GM23338 (cell line): ENCODE measurements around the gene BTRC. TPM values are rescaled to one million over a fixed set of nuclear protein-coding genes. Genes with fewer than 3 reads are reported as not detected.

Experiments used
- ATAC-seq: fragments of 200-7000 bp; cut with Tn5 transposase; 3 replicates; pipeline ENCODE4 v1.9.1; 2020
- DNase-seq: peaks from one replicate; pipeline ENCODE4 v3.0.0-alpha.2; 2015; ENCODE audit warnings: low spot score
- H2AFZ ChIP-seq: fragments of 200-600 bp; sonication (generic); 2 replicates; pipeline ENCODE4 v1.8.0; 2016; ENCODE audit warnings: antibody characterized with exemption, mild to moderate bottlenecking, moderate library complexity
- H3F3A ChIP-seq: fragments of 200-600 bp; sonication (generic); replicated peaks from 2 replicates; pipeline ENCODE4 v1.8.0; 2017; ENCODE audit warnings: antibody characterized with exemption, mixed run types, low read depth
- H3K27ac ChIP-seq: fragments of 200-600 bp; sonication (generic); 2 replicates; pipeline ENCODE4 v1.6.1; 2016; ENCODE audit warnings: low read depth
- H3K27me3 ChIP-seq: fragments of 200-600 bp; sonication (generic); 2 replicates; pipeline ENCODE4 v1.8.0; 2016; ENCODE audit warnings: mild to moderate bottlenecking, mixed run types, moderate library complexity; ENCODE audit not compliant: insufficient read depth
- H3K36me3 ChIP-seq: fragments of 200-600 bp; sonication (generic); 2 replicates; pipeline ENCODE4 v1.8.0; 2016; ENCODE audit warnings: mild to moderate bottlenecking; ENCODE audit not compliant: insufficient read depth
- H3K4me1 ChIP-seq: fragments of 200-600 bp; sonication (generic); 2 replicates; pipeline ENCODE4 v1.8.0; 2016; ENCODE audit warnings: mild to moderate bottlenecking, moderate library complexity; ENCODE audit not compliant: insufficient read depth
- H3K4me2 ChIP-seq: fragments of 200-600 bp; sonication (generic); 2 replicates; pipeline ENCODE4 v1.7.1; 2017; ENCODE audit warnings: mixed run types
- H3K4me3 ChIP-seq: fragments of 200-600 bp; sonication (generic); 2 replicates; pipeline ENCODE4 v1.6.1; 2016; ENCODE audit warnings: mixed run types
- H3K79me2 ChIP-seq: fragments of 200-600 bp; sonication (generic); replicated peaks from 2 replicates; pipeline ENCODE4 v1.8.0; 2017; ENCODE audit warnings: mild to moderate bottlenecking; ENCODE audit not compliant: insufficient read depth
- H3K9me2 ChIP-seq: fragments of 200-600 bp; sonication (generic); 2 replicates; pipeline ENCODE4 v1.8.0; 2017; ENCODE audit not compliant: insufficient read depth
- H4K20me1 ChIP-seq: fragments of 200-600 bp; sonication (generic); replicated peaks from 2 replicates; pipeline ENCODE4 v1.8.0; 2017; ENCODE audit warnings: mild to moderate bottlenecking; ENCODE audit not compliant: insufficient read depth
- H3K27ac Mint-ChIP-seq: 2 replicates; pipeline ENCODE4 v1.8.0; 2020; ENCODE audit warnings: inconsistent platforms, mild to moderate bottlenecking, moderate library complexity, mixed read lengths
- H3K27me3 Mint-ChIP-seq: 3 replicates; pipeline ENCODE4 v1.8.0; 2022; ENCODE audit warnings: low read depth, mild to moderate bottlenecking, moderate library complexity, mixed read lengths, inconsistent platforms; ENCODE audit not compliant: insufficient read depth, poor library complexity
- H3K36me3 Mint-ChIP-seq: 3 replicates; pipeline ENCODE4 v1.8.0; 2021; ENCODE audit warnings: low read depth, mild to moderate bottlenecking, inconsistent platforms, moderate library complexity, mixed read lengths
- H3K4me1 Mint-ChIP-seq: 3 replicates; pipeline ENCODE4 v1.8.0; 2020; ENCODE audit warnings: mild to moderate bottlenecking, inconsistent platforms, mixed read lengths
- H3K4me3 Mint-ChIP-seq: 3 replicates; pipeline ENCODE4 v1.8.0; 2021; ENCODE audit warnings: moderate library complexity, mild to moderate bottlenecking, inconsistent platforms, mixed read lengths
- H3K9me3 Mint-ChIP-seq: 3 replicates; pipeline ENCODE4 v1.8.0; 2020; ENCODE audit warnings: moderate library complexity, mild to moderate bottlenecking, inconsistent platforms, mixed read lengths
- ETS1 ChIP-seq: IDR thresholded peaks from 2 replicates; pipeline ENCODE4 v1.6.1; 2016; ENCODE audit warnings: antibody characterized with exemption
- EZH2 ChIP-seq: fragments of 200-600 bp; sonication (generic); IDR thresholded peaks from one replicate; pipeline ENCODE4 v1.8.0; 2017; ENCODE audit warnings: antibody characterized with exemption, mild to moderate bottlenecking, low read depth; ENCODE audit not compliant: unreplicated experiment
- EZH2phosphoT487 ChIP-seq: fragments of 200-600 bp; sonication (generic); IDR thresholded peaks from one replicate; pipeline ENCODE4 v1.8.1; 2018; ENCODE audit warnings: antibody characterized with exemption; ENCODE audit not compliant: unreplicated experiment
- JUNB ChIP-seq: IDR thresholded peaks from one replicate; pipeline ENCODE4 v1.6.1; 2016; ENCODE audit warnings: antibody characterized with exemption; ENCODE audit not compliant: unreplicated experiment
- NANOG ChIP-seq: IDR thresholded peaks from 2 replicates; pipeline ENCODE4 v1.6.1; 2016; ENCODE audit warnings: antibody characterized with exemption, borderline replicate concordance
- STAT1 ChIP-seq: IDR thresholded peaks from one replicate; pipeline ENCODE4 v1.6.1; 2016; ENCODE audit warnings: antibody characterized with exemption; ENCODE audit not compliant: unreplicated experiment
- ZNF114 ChIP-seq: fragments of 250-450 bp; sonication (Bioruptor Pico); IDR thresholded peaks from 2 replicates; pipeline ENCODE4 v1.5.0; 2020; ENCODE audit warnings: mild to moderate bottlenecking, moderate library complexity
- ZNF331 ChIP-seq: fragments of 250-450 bp; sonication (Bioruptor Pico); IDR thresholded peaks from 2 replicates; pipeline ENCODE4 v1.5.0; 2020; ENCODE audit warnings: low read depth, mild to moderate bottlenecking, moderate library complexity
- ZNF462 ChIP-seq: fragments of 250-450 bp; sonication (Bioruptor Pico); IDR thresholded peaks from 2 replicates; pipeline ENCODE4 v1.5.0; 2020; ENCODE audit warnings: mild to moderate bottlenecking, moderate library complexity
- polyA plus RNA-seq: library from polyadenylated mRNA; unstranded; fragments of >200 nt; fragmentation: Nextera tagmentation; extraction: Ambion mirVana; gene quantifications from 2 replicates; pipeline ENCODE4 v1.2.1, GENCODE V29; 2016
- total RNA-seq: library from RNA; depleted of rRNA; stranded (reverse); fragments of >200 nt; shearing (Covaris generic); gene quantifications from 2 replicates; pipeline ENCODE4 v1.2.3, GENCODE V29; 2014
- TF ChIP-seq, protein P1 (sequence below), 2 experiments: fragments of 200-600 bp in 1 of 2; sonication (generic) in 1 of 2; conservative IDR thresholded peaks; 2 replicates each; pipeline versions ENCODE4 v1.5.1 to v1.6.1; 2016 to 2017; ENCODE audit warnings: antibody characterized with exemption in 2 of 2, low read depth in 2 of 2, mild to moderate bottlenecking in 2 of 2, moderate library complexity in 1 of 2

BTRC gene
- total and polyA plus RNA-seq, 2 experiments from 2014 or later = 10.0 to 17.5 TPM

DNA sequence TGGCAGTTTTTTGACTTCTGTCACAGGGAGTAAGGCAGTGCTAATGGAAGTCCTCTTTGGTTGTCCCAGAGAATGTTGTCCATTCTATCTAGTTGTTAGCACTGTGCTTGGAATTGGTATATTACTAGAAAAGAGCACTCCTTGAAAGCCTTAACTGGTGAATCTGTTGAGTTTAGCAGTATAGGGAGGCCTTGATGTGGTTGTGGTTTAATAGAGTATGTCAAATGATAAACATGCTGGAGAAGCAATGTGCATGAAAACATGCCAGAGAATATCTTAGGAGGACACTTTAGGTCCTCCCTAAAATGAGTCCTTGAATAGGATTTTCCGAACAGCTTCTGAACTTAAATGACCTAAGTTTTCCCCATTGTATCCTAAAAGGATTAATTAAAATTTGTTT is 98.6 kb downstream of the BTRC start:
- DNase-seq (no peak), ATAC-seq (no peak)
- TF ChIP-seq EZH2phosphoT487 = no peak
- no peak for TF ChIP-seq NANOG
- TF ChIP-seq STAT1 = no peak
- no peak for TF ChIP-seq ZNF331 (CRISPR knock-in tag)
- TF ChIP-seq ZNF114 (CRISPR knock-in tag) = no peak
- TF ChIP-seq, protein P1, sequence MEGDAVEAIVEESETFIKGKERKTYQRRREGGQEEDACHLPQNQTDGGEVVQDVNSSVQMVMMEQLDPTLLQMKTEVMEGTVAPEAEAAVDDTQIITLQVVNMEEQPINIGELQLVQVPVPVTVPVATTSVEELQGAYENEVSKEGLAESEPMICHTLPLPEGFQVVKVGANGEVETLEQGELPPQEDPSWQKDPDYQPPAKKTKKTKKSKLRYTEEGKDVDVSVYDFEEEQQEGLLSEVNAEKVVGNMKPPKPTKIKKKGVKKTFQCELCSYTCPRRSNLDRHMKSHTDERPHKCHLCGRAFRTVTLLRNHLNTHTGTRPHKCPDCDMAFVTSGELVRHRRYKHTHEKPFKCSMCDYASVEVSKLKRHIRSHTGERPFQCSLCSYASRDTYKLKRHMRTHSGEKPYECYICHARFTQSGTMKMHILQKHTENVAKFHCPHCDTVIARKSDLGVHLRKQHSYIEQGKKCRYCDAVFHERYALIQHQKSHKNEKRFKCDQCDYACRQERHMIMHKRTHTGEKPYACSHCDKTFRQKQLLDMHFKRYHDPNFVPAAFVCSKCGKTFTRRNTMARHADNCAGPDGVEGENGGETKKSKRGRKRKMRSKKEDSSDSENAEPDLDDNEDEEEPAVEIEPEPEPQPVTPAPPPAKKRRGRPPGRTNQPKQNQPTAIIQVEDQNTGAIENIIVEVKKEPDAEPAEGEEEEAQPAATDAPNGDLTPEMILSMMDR (conservative IDR thresholded peaks at IDR 0.05; ENCODE audit: low read depth in 2 of 2) = no peak
- TF ChIP-seq ZNF462 (CRISPR knock-in tag) = no peak
- TF ChIP-seq EZH2 = no peak
- TF ChIP-seq ETS1 = no peak
- TF ChIP-seq JUNB = no peak
- no peaks in the 10 kb centered on the region for H3K4me1 ChIP-seq
- H3K4me2 ChIP-seq = no peak overlapping the region
- no peaks in the 10 kb centered on the region for H3K27me3 Mint-ChIP-seq
- no peak overlapping the region for H3K27ac Mint-ChIP-seq
- H3K79me2 ChIP-seq = no peaks in the 10 kb centered on the region
- no peak overlapping the region for H2AFZ ChIP-seq
- H3K27ac ChIP-seq = no peak overlapping the region
- H4K20me1 ChIP-seq = no peaks in the 10 kb centered on the region
- no peaks in the 10 kb centered on the region for H3K36me3 ChIP-seq
- no peaks in the 10 kb centered on the region for H3K27me3 ChIP-seq
- no peaks in the 10 kb centered on the region for H3K4me1 Mint-ChIP-seq
- H3K36me3 Mint-ChIP-seq = no peaks in the 10 kb centered on the region
- no peaks in the 10 kb centered on the region for H3K9me2 ChIP-seq
- H3K4me3 Mint-ChIP-seq = no peak overlapping the region
- H3F3A ChIP-seq = no peaks in the 10 kb centered on the region
- no peak overlapping the region for H3K4me3 ChIP-seq
- no peaks in the 10 kb centered on the region for H3K9me3 Mint-ChIP-seq
